HCT116 (cell line): ENCODE results near the gene CUX1.

Experiments
- CEBPB ChIP-seq: IDR thresholded peaks from 2 replicates; pipeline ENCODE4 v1.6.1; 2012; ENCODE audit warnings: low read depth
- EGR1 ChIP-seq: IDR thresholded peaks from 2 replicates; pipeline ENCODE4 v1.6.1; 2012; ENCODE audit warnings: low read depth
- EZH2 ChIP-seq: fragments of 200-600 bp; sonication (generic); IDR thresholded peaks from 2 replicates; pipeline ENCODE4 v1.6.1; 2017; ENCODE audit warnings: antibody characterized with exemption, mixed run types
- POLR2A ChIP-seq: IDR thresholded peaks from 2 replicates; pipeline ENCODE4 v1.7.0; 2011; ENCODE audit warnings: borderline replicate concordance; ENCODE audit not compliant: insufficient read depth, insufficient read length; ENCODE audit errors: extremely low read depth
- POLR2AphosphoS5 ChIP-seq: IDR thresholded peaks from 2 replicates; pipeline ENCODE4 v1.6.1; 2011; ENCODE audit warnings: mild to moderate bottlenecking, low read depth, low read length, moderate library complexity
- RAD21 ChIP-seq: IDR thresholded peaks from 2 replicates; pipeline ENCODE4 v1.6.1; 2012; ENCODE audit warnings: low read depth, mild to moderate bottlenecking
- YY1 ChIP-seq: IDR thresholded peaks from 2 replicates; pipeline ENCODE4 v1.6.1; 2011; ENCODE audit warnings: low read length, low read depth, moderate library complexity, mild to moderate bottlenecking; ENCODE audit not compliant: insufficient replicate concordance; ENCODE audit errors: extremely low read depth
- ZNF274 ChIP-seq: fragments of 200-500 bp; sonication (Bioruptor generic); IDR thresholded peaks from 2 replicates; pipeline ENCODE4 v1.6.1; 2014; ENCODE audit warnings: mild to moderate bottlenecking, low read depth, low read length, inconsistent platforms
- TF ChIP-seq, protein P1 (sequence below): IDR thresholded peaks from 2 replicates; pipeline ENCODE4 v1.6.1; 2012
- TF ChIP-seq, protein P2 (sequence below), 3 experiments: fragments of 200-600 bp in 1 of 3; sonication (generic) in 1 of 3; IDR thresholded peaks in 2 of 3; conservative IDR thresholded peaks in 1 of 3; 2 replicates each; pipeline ENCODE4 v1.5.1; 2012 to 2017; ENCODE audit warnings: low read depth in 2 of 3, low read length in 2 of 3, antibody characterized with exemption in 1 of 3, borderline replicate concordance in 1 of 3, control low read depth in 1 of 3, mild to moderate bottlenecking in 1 of 3, mixed read lengths in 1 of 3, mixed run types in 1 of 3, moderate library complexity in 1 of 3; ENCODE audit not compliant: insufficient read depth in 1 of 3
- TF ChIP-seq, protein P3 (sequence below): IDR thresholded peaks from 2 replicates; pipeline ENCODE4 v1.6.1; 2012; ENCODE audit warnings: low read depth

DNA sequence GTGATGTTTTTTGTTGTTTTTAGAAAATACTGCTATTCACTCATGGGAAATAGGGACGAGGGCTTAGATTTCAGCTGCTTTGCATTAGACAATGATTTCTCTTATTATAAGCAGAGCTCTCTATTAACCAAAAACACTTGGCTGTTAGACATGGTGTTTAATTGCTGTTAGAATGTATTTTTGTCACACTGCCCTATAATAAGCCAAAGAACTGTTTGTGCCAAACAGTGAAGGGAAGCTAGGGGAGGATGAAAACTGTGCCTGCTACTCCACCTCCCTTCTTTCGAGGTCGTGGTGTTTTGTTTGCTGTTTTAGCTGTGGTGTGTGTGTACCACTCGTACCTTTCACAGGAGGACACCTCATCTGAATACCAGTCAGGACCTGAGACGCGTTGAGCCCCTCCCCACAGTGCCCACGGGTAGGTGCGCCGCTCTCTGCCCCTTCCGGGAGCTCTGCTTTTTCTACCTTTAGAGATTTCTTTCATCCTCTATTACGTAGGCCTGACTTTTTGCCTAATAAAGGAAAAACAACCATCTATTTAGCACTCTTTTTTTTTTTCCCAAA lies 57.9 kb downstream of the CUX1 start:
- TF ChIP-seq, protein P1, sequence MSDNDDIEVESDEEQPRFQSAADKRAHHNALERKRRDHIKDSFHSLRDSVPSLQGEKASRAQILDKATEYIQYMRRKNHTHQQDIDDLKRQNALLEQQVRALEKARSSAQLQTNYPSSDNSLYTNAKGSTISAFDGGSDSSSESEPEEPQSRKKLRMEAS: no peak
- TF ChIP-seq POLR2A: no peak
- no peak for TF ChIP-seq CEBPB
- TF ChIP-seq, protein P2, sequence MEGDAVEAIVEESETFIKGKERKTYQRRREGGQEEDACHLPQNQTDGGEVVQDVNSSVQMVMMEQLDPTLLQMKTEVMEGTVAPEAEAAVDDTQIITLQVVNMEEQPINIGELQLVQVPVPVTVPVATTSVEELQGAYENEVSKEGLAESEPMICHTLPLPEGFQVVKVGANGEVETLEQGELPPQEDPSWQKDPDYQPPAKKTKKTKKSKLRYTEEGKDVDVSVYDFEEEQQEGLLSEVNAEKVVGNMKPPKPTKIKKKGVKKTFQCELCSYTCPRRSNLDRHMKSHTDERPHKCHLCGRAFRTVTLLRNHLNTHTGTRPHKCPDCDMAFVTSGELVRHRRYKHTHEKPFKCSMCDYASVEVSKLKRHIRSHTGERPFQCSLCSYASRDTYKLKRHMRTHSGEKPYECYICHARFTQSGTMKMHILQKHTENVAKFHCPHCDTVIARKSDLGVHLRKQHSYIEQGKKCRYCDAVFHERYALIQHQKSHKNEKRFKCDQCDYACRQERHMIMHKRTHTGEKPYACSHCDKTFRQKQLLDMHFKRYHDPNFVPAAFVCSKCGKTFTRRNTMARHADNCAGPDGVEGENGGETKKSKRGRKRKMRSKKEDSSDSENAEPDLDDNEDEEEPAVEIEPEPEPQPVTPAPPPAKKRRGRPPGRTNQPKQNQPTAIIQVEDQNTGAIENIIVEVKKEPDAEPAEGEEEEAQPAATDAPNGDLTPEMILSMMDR (IDR thresholded peaks at IDR 0.05 in 2 of 3, conservative IDR thresholded peaks at IDR 0.05 in 1 of 3; ENCODE audit: borderline replicate concordance in 1 of 3, insufficient read depth in 1 of 3, low read depth in 2 of 3, low read length in 2 of 3): no peak
- no peak for TF ChIP-seq EZH2
- TF ChIP-seq EGR1: no peak
- TF ChIP-seq, protein P3, sequence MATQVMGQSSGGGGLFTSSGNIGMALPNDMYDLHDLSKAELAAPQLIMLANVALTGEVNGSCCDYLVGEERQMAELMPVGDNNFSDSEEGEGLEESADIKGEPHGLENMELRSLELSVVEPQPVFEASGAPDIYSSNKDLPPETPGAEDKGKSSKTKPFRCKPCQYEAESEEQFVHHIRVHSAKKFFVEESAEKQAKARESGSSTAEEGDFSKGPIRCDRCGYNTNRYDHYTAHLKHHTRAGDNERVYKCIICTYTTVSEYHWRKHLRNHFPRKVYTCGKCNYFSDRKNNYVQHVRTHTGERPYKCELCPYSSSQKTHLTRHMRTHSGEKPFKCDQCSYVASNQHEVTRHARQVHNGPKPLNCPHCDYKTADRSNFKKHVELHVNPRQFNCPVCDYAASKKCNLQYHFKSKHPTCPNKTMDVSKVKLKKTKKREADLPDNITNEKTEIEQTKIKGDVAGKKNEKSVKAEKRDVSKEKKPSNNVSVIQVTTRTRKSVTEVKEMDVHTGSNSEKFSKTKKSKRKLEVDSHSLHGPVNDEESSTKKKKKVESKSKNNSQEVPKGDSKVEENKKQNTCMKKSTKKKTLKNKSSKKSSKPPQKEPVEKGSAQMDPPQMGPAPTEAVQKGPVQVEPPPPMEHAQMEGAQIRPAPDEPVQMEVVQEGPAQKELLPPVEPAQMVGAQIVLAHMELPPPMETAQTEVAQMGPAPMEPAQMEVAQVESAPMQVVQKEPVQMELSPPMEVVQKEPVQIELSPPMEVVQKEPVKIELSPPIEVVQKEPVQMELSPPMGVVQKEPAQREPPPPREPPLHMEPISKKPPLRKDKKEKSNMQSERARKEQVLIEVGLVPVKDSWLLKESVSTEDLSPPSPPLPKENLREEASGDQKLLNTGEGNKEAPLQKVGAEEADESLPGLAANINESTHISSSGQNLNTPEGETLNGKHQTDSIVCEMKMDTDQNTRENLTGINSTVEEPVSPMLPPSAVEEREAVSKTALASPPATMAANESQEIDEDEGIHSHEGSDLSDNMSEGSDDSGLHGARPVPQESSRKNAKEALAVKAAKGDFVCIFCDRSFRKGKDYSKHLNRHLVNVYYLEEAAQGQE: no peak
- TF ChIP-seq RAD21: no peak
- TF ChIP-seq POLR2AphosphoS5: no peak
- TF ChIP-seq YY1: no peak
- TF ChIP-seq ZNF274: no peak
